H1 (cell line): ENCODE measurements around the gene ALOX15. TPM values are rescaled to one million over a fixed set of nuclear protein-coding genes. Genes with fewer than 3 reads are reported as not detected.
"Not testable (repeated sequence)": the region's sequence is repeated elsewhere in the genome, so short reads cannot be mapped to it uniquely, and the experiment has no call there.

Experiments used
- CTCF ChIA-PET: fragments of 300-600 bp; sonication (Branson Sonifier 250); formaldehyde crosslinking; loops from one replicate; lab custom pipeline; 2021; ENCODE audit not compliant: partially characterized antibody; lab: Charles Lee
- POLR2A ChIA-PET: fragments of 300-600 bp; sonication (Branson Sonifier 250); formaldehyde crosslinking; loops from one replicate; lab custom pipeline; 2021; ENCODE audit warnings: inconsistent platforms; ENCODE audit not compliant: partially characterized antibody; lab: Charles Lee
- DNase-seq, 2 experiments: peaks; one replicate each; pipeline versions ENCODE4 v3.0.0 to v3.0.0-alpha.2; 2010 to 2022; ENCODE audit warnings: low spot score in 2 of 2, low read depth in 1 of 2, mixed read lengths in 1 of 2
- FAIRE-seq: peaks from 2 replicates; lab custom pipeline; 2011; peaks lifted over from hg19 to GRCh38; lab: Jason Lieb, UNC
- H2AFZ ChIP-seq: 2 replicates; pipeline ENCODE4 v1.8.1; 2012; ENCODE audit warnings: low read length, inconsistent platforms
- H2AK5ac ChIP-seq: 2 replicates; pipeline ENCODE4 v1.6.1; 2013; ENCODE audit warnings: low read depth, low read length
- H2BK120ac ChIP-seq: replicated peaks from 2 replicates; pipeline ENCODE3; 2013; ENCODE audit warnings: low read depth, low read length, inconsistent platforms
- H2BK12ac ChIP-seq: 2 replicates; pipeline ENCODE4 v1.6.1; 2013; ENCODE audit warnings: low read depth, low read length
- H2BK15ac ChIP-seq: 2 replicates; pipeline ENCODE4 v1.6.1; 2013; ENCODE audit warnings: low read length
- H2BK20ac ChIP-seq: 2 replicates; pipeline ENCODE4 v1.6.1; 2013; ENCODE audit warnings: low read length
- H2BK5ac ChIP-seq: 2 replicates; pipeline ENCODE4 v1.6.1; 2013; ENCODE audit warnings: low read depth, low read length
- H3K14ac ChIP-seq: 2 replicates; pipeline ENCODE4 v1.6.1; 2013; ENCODE audit warnings: inconsistent platforms; ENCODE audit not compliant: insufficient read length
- H3K18ac ChIP-seq: 2 replicates; pipeline ENCODE4 v1.6.1; 2013; ENCODE audit warnings: low read length; ENCODE audit errors: extremely low read depth
- H3K23ac ChIP-seq: 2 replicates; pipeline ENCODE4 v1.6.1; 2013; ENCODE audit warnings: inconsistent platforms; ENCODE audit not compliant: insufficient read length
- H3K23me2 ChIP-seq: 2 replicates; pipeline ENCODE4 v1.6.1; 2013; ENCODE audit warnings: low read depth, low read length
- H3K27ac ChIP-seq: 2 replicates; pipeline ENCODE4 v1.6.1; 2011; ENCODE audit warnings: low read depth, low read length, inconsistent platforms
- H3K27me3 ChIP-seq, 4 experiments: replicated peaks in 1 of 4; 1 replicate in 1 of 4; 2 replicates in 3 of 4; pipeline versions ENCODE4 v1.6.1 to v1.8.1; 2011 to 2013; ENCODE audit warnings: low read length in 3 of 4, mild to moderate bottlenecking in 3 of 4, inconsistent platforms in 2 of 4, mixed read lengths in 2 of 4, moderate library complexity in 1 of 4; ENCODE audit not compliant: control insufficient read depth in 3 of 4, insufficient read depth in 3 of 4; ENCODE audit errors: extremely low read depth in 1 of 4
- H3K36me3 ChIP-seq, 4 experiments: 2 replicates each; pipeline versions ENCODE4 v1.6.1 to v1.8.1; 2011 to 2013; ENCODE audit warnings: mild to moderate bottlenecking in 4 of 4, low read length in 3 of 4, moderate library complexity in 2 of 4, control low read depth in 1 of 4, inconsistent platforms in 1 of 4; ENCODE audit not compliant: insufficient read depth in 4 of 4, control insufficient read depth in 2 of 4
- H3K4ac ChIP-seq: replicated peaks from 2 replicates; pipeline ENCODE3; 2013; ENCODE audit warnings: low read length, low read depth, mixed read lengths, inconsistent platforms; ENCODE audit not compliant: insufficient read length
- H3K4me1 ChIP-seq, 4 experiments: replicated peaks in 1 of 4; 1 replicate in 1 of 4; 2 replicates in 3 of 4; pipeline versions ENCODE4 v1.6.1 to v1.8.1; 2011 to 2013; ENCODE audit warnings: low read length in 3 of 4, inconsistent platforms in 2 of 4, mixed read lengths in 1 of 4; ENCODE audit not compliant: insufficient read depth in 4 of 4, control insufficient read depth in 3 of 4
- H3K4me2 ChIP-seq, 2 experiments: 2 replicates each; pipeline versions ENCODE4 v1.6.1 to v1.8.1; 2011 to 2013; ENCODE audit warnings: low read depth in 2 of 2, low read length in 2 of 2, control low read depth in 1 of 2, inconsistent platforms in 1 of 2, mild to moderate bottlenecking in 1 of 2; ENCODE audit not compliant: insufficient read depth in 1 of 2
- H3K4me3 ChIP-seq, 4 experiments: fragments of 200-600, 300-600 bp in 1 of 4; sonication (generic), shearing (Covaris generic), sonication (Bioruptor Twin) in 1 of 4; 2 replicates each; pipeline versions ENCODE4 v1.5.1 to v1.8.1; 2011 to 2016; ENCODE audit warnings: low read length in 4 of 4, low read depth in 3 of 4, control low read depth in 2 of 4, inconsistent platforms in 2 of 4, mild to moderate bottlenecking in 2 of 4, mixed read lengths in 1 of 4, moderate library complexity in 1 of 4; ENCODE audit not compliant: insufficient read depth in 2 of 4; ENCODE audit errors: extremely low read depth in 1 of 4
- H3K56ac ChIP-seq: replicated peaks from 2 replicates; pipeline ENCODE3; 2013; ENCODE audit warnings: low read depth, mild to moderate bottlenecking, mixed read lengths, low read length, inconsistent platforms; ENCODE audit not compliant: insufficient read length
- H3K79me1 ChIP-seq: 2 replicates; pipeline ENCODE4 v1.6.1; 2013; ENCODE audit warnings: low read depth, low read length, control low read depth
- H3K79me2 ChIP-seq, 2 experiments: 2 replicates each; pipeline versions ENCODE4 v1.6.1 to v1.8.1; 2012 to 2013; ENCODE audit warnings: low read length in 2 of 2, mild to moderate bottlenecking in 2 of 2, inconsistent platforms in 1 of 2; ENCODE audit not compliant: insufficient read depth in 2 of 2, control insufficient read depth in 1 of 2
- H3K9ac ChIP-seq, 4 experiments: replicated peaks in 1 of 4; 1 replicate in 1 of 4; 2 replicates in 3 of 4; pipeline versions ENCODE4 v1.6.1 to v1.8.1; 2011 to 2013; ENCODE audit warnings: low read depth in 3 of 4, low read length in 3 of 4, control low read depth in 2 of 4, mild to moderate bottlenecking in 2 of 4, moderate library complexity in 2 of 4, inconsistent platforms in 1 of 4; ENCODE audit errors: extremely low read depth in 1 of 4
- H3K9me3 ChIP-seq, 2 experiments: 2 replicates each; pipeline versions ENCODE4 v1.6.1 to v1.8.1; 2012 to 2013; ENCODE audit warnings: mild to moderate bottlenecking in 2 of 2, moderate library complexity in 2 of 2, control low read depth in 1 of 2, inconsistent platforms in 1 of 2, low read depth in 1 of 2, low read length in 1 of 2, mixed read lengths in 1 of 2; ENCODE audit not compliant: insufficient read depth in 2 of 2
- H4K20me1 ChIP-seq, 2 experiments: replicated peaks in 1 of 2; 2 replicates each; pipeline versions ENCODE3 to v1.8.1; 2011 to 2013; ENCODE audit warnings: inconsistent platforms in 2 of 2, low read length in 2 of 2, mild to moderate bottlenecking in 1 of 2; ENCODE audit not compliant: insufficient read depth in 2 of 2, control insufficient read depth in 1 of 2
- H4K5ac ChIP-seq: 2 replicates; pipeline ENCODE4 v1.6.1; 2013; ENCODE audit warnings: low read length, low read depth, mixed read lengths, inconsistent platforms; ENCODE audit not compliant: insufficient read length
- H4K8ac ChIP-seq: 2 replicates; pipeline ENCODE4 v1.8.0; 2013; ENCODE audit warnings: mild to moderate bottlenecking, moderate library complexity, low read length, inconsistent platforms; ENCODE audit not compliant: insufficient read depth; ENCODE audit errors: extremely low read depth
- H4K91ac ChIP-seq: replicated peaks from 2 replicates; pipeline ENCODE3; 2013; ENCODE audit warnings: low read length, mixed read lengths, inconsistent platforms; ENCODE audit not compliant: insufficient read length
- GABPA ChIP-seq: IDR thresholded peaks from 2 replicates; pipeline ENCODE4 v1.6.1; 2011; ENCODE audit warnings: mild to moderate bottlenecking, low read length, moderate library complexity, borderline replicate concordance; ENCODE audit not compliant: insufficient read depth
- HDAC6 ChIP-seq: IDR thresholded peaks from one replicate; pipeline ENCODE4 v1.7.1; 2012; ENCODE audit warnings: low read depth, mild to moderate bottlenecking, inconsistent platforms, low read length, moderate library complexity
- SIX5 ChIP-seq: IDR thresholded peaks from 2 replicates; pipeline ENCODE4 v1.6.1; 2011; ENCODE audit warnings: mild to moderate bottlenecking, low read depth, low read length
- SP4 ChIP-seq: IDR thresholded peaks from 2 replicates; pipeline ENCODE4 v1.6.1; 2012; ENCODE audit warnings: low read length, inconsistent platforms
- TBP ChIP-seq: IDR thresholded peaks from 2 replicates; pipeline ENCODE4 v1.6.1; 2011; ENCODE audit warnings: low read depth, low read length, improper control_type of control experiment
- WGBS, 2 experiments: shearing (Covaris generic) in 1 of 2; methylation state at CpG; one replicate each; pipeline versions ENCODE4 v1.1.6 to v1.1.7; 2013 to 2015; ENCODE audit warnings: low lambda C conversion rate in 2 of 2, mixed read lengths in 2 of 2, inconsistent platforms in 1 of 2, low coverage in 1 of 2, missing lambda C conversion rate in 1 of 2; ENCODE audit not compliant: insufficient replicate concordance in 2 of 2, insufficient coverage in 1 of 2, insufficient read length in 1 of 2; ENCODE audit errors: extremely low coverage in 1 of 2, missing lambda C conversion rate in 1 of 2; 5-methylcytosine and 5-hydroxymethylcytosine counted together
- polyA plus RNA-seq, 7 experiments: library from polyadenylated mRNA; depleted of rRNA in 3 of 7; stranded (reverse) in 5 of 7; unstranded in 2 of 7; fragments of >200 nt in 5 of 7; fragments of 200-250 nt in 2 of 7; gene quantifications; 1 replicate in 5 of 7; 2 replicates in 1 of 7; 4 replicates in 1 of 7; pipeline versions ENCODE4 v1.2.1 to v1.2.3, GENCODE V29; 2011 to 2013; ENCODE audit warnings: missing spikeins in 2 of 7, mixed read lengths in 2 of 7
- total RNA-seq: library from RNA; stranded (reverse); fragmentation: NEBNext Ultra II Directional; extraction: Animal tissue kit (Norgen Biotek cat#: 25700); gene quantifications from 2 replicates; pipeline ENCODE4 v1.2.1, GENCODE V29; 2021
- TF ChIP-seq, protein P1 (sequence below): IDR thresholded peaks from 2 replicates; pipeline ENCODE4 v1.6.1; 2011; ENCODE audit warnings: low read length, improper control_type of control experiment

ALOX15 gene
- total and polyA plus RNA-seq, 2 of the 8 experiments (the other 6 are each of a cell fraction or from before 2014, with no cell fraction given), result 1.5 to 1.7 TPM

DNA sequence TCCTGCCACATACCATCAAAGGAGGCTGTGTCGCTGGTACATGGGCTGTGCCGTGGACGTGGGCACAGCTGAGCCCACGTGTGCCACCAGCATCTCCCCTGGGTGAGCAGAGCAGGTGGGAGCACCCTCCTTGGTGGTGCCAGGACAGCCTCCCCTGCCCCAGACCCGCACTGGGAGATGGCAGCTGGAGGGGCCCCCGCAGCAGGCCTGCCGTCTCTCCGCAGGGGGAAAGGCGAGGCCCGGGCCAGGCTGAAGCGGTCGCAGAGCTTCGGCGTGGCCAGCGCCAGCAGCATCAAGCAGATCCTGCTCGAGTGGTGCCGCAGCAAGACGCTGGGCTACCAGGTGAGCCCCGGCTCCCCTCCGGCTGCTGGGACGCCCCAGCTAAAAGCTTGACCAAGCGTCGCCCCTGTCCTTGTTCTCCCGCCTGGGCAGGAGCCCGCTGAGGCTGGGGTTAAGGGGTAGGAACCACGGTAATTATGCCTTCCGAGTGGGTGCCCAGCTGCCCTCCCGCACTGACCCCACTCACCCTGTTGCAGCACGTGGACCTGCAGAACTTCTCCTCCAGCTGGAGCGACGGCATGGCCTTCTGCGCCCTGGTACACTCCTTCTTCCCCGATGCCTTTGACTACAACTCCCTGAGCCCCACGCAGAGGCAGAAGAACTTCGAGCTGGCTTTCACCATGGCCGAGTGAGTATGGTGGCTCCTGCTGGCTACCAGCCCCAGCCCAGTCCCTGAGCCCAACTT lies 44.7 kb downstream of the ALOX15 start (continued):
- TF ChIP-seq TBP (no peak), GABPA (no peak), SP4 (no peak), SIX5 (no peak), HDAC6 (no peak)
- TF ChIP-seq, protein P1, sequence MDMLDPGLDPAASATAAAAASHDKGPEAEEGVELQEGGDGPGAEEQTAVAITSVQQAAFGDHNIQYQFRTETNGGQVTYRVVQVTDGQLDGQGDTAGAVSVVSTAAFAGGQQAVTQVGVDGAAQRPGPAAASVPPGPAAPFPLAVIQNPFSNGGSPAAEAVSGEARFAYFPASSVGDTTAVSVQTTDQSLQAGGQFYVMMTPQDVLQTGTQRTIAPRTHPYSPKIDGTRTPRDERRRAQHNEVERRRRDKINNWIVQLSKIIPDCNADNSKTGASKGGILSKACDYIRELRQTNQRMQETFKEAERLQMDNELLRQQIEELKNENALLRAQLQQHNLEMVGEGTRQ, result no peak

DNA sequence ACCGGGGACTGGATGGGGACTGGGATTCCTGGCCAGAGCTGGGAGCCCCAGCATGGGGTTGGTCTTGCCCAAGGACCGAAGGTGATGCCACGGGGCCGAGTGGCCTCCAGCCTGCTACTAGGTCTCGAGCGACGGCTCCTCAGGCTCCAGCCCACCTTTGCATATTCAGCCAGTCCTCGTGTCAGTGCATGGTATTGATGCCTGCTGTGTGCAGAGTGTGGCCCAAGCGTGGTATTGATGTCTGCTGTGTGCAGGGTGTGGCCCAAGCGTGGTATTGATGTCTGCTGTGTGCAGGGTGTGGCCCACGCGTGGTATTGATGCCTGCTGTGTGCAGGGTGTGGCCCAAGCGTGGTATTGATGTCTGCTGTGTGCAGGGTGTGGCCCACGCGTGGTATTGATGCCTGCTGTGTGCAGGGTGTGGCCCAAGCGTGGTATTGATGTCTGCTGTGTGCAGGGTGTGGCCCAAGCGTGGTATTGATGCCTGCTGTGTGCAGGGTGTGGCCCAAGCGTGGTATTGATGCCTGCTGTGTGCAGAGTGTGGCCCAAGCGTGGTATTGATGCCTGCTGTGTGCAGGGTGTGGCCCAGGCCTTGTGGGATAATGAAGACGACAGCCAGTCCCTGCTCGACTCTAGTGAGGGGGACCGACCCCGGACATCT lies 45.7 kb downstream of the ALOX15 start:
- not testable (repeated sequence) for H3K23ac ChIP-seq, H3K4me2 ChIP-seq, H2AFZ ChIP-seq, H3K9me3 ChIP-seq, H2AK5ac ChIP-seq, H3K4me3 ChIP-seq, H3K23me2 ChIP-seq, H2BK15ac ChIP-seq, H4K5ac ChIP-seq, H3K79me1 ChIP-seq, FAIRE-seq, H4K20me1 ChIP-seq, H3K36me3 ChIP-seq, H4K8ac ChIP-seq, H4K91ac ChIP-seq, H2BK120ac ChIP-seq, H2BK12ac ChIP-seq, H3K27ac ChIP-seq, H2BK20ac ChIP-seq, H3K27me3 ChIP-seq, DNase-seq, H3K79me2 ChIP-seq, H3K9ac ChIP-seq, H3K56ac ChIP-seq, H3K14ac ChIP-seq, H3K18ac ChIP-seq
- 0 out of 2 replicates have a peak overlapping the region, but pooled peaks have one; percentile 35 for H2BK5ac ChIP-seq
- H3K4ac ChIP-seq, result peak overlapping the region; percentile 69
- POLR2A ChIA-PET, result interaction anchor here (0.9 to 1.3 kb wide), 2 partner anchors 11 to 14 kb away, joined by 4 to 5 read pairs; partner anchors contain the start of gene SMTNL2
- H3K4me1 ChIP-seq, result peaks cover 4 to 32% (median 21%) of the 10 kb centered on the region in 4 experiments
- WGBS, 2 experiments, result 90% methylated on average over 14 of the region's 23 CpGs; no CpG with 5 or more reads in 1 of the 2 experiments
- CTCF ChIA-PET, result interaction anchor here (0.6 to 10.1 kb wide), 21 partner anchors 7 to 385 kb away, joined by 3 to 77 read pairs (median 4); partner anchors contain the start of gene SMTNL2
